A549 (cell line): Measurements from ENCODE around the gene RELL1. TPM values are rescaled to one million over a fixed set of nuclear protein-coding genes. Genes with fewer than 3 reads are reported as not detected.

Source experiments
- ATAC-seq, 2 experiments: fragments of 200-7000 bp in 1 of 2; fragments of >200 bp in 1 of 2; cut with Nextera tagmentation in 1 of 2; cut with Tn5 transposase in 1 of 2; 3 replicates each; pipeline versions ENCODE4 v1.8.0 to v1.9.1; 2018 to 2020; ENCODE audit warnings: mild to moderate bottlenecking in 1 of 2, moderate library complexity in 1 of 2
- CTCF ChIA-PET: fragments of 300-600 bp; sonication (Branson Sonifier 250); formaldehyde crosslinking; extraction: SDS; loops from one replicate; lab custom pipeline; 2021; ENCODE audit warnings: antibody characterized with exemption, inconsistent platforms; lab: Yijun Ruan, JAX
- POLR2A ChIA-PET: fragments of 350-600 bp; formaldehyde crosslinking; extraction: SDS; loops from one replicate; lab custom pipeline; 2021; ENCODE audit warnings: antibody characterized with exemption, inconsistent platforms; lab: Yijun Ruan, JAX
- DNase-seq, 2 experiments: peaks; one replicate each; pipeline versions ENCODE4 v3.0.0 to v3.0.0-alpha.2; 2011 to 2016; ENCODE audit warnings: low read depth in 1 of 2, low spot score in 1 of 2
- FAIRE-seq: peaks from 2 replicates; lab custom pipeline; 2011; peaks lifted over from hg19 to GRCh38; lab: Jason Lieb, UNC
- H3K27ac ChIP-seq, 2 experiments: fragments of >200 bp; sonication (Bioruptor Twin); formaldehyde crosslinking; 3 replicates each; pipeline ENCODE4 v1.5.1; 2016 to 2017
- H3K4me1 ChIP-seq: fragments of >200 bp; sonication (Bioruptor Twin); formaldehyde crosslinking; 3 replicates; pipeline ENCODE4 v1.6.1; 2016
- H3K4me2 ChIP-seq: fragments of >200 bp; sonication (Bioruptor Twin); formaldehyde crosslinking; 3 replicates; pipeline ENCODE4 v1.6.1; 2016
- H3K4me3 ChIP-seq: fragments of >200 bp; sonication (Bioruptor Twin); formaldehyde crosslinking; 3 replicates; pipeline ENCODE4 v1.5.1; 2016
- H3K9me3 ChIP-seq: fragments of >200 bp; sonication (Bioruptor Twin); formaldehyde crosslinking; 3 replicates; pipeline ENCODE4 v1.6.1; 2016
- BCL3 ChIP-seq: fragments of >200 bp; sonication (Bioruptor Twin); formaldehyde crosslinking; IDR thresholded peaks from 3 replicates; pipeline ENCODE4 v1.6.1; 2016
- BHLHE40 ChIP-seq: IDR thresholded peaks from 2 replicates; pipeline ENCODE4 v1.6.1; 2012; ENCODE audit warnings: low read depth, low read length, inconsistent platforms
- CBX2 ChIP-seq: fragments of 200-600 bp; sonication (generic); IDR thresholded peaks from 2 replicates; pipeline ENCODE4 v1.6.1; 2016; ENCODE audit warnings: low read depth, mild to moderate bottlenecking, borderline replicate concordance
- CBX8 ChIP-seq: fragments of 200-600 bp; sonication (generic); IDR thresholded peaks from 2 replicates; pipeline ENCODE4 v1.6.1; 2016
- CEBPB ChIP-seq, 2 experiments: fragments of >200 bp in 1 of 2; sonication (Bioruptor Twin) in 1 of 2; formaldehyde crosslinking in 1 of 2; IDR thresholded peaks; 2 replicates each; pipeline ENCODE4 v1.6.1; 2012 to 2016
- CHD4 ChIP-seq: fragments of 200-600 bp; sonication (generic); IDR thresholded peaks from 2 replicates; pipeline ENCODE4 v1.6.1; 2016; ENCODE audit warnings: antibody characterized with exemption, mild to moderate bottlenecking, borderline replicate concordance
- CTCF ChIP-seq: fragments of >200 bp; sonication (Bioruptor Twin); formaldehyde crosslinking; IDR thresholded peaks from 3 replicates; pipeline ENCODE4 v1.5.1; 2016
- EP300 ChIP-seq, 2 experiments: fragments of >200 bp; sonication (Bioruptor Twin); formaldehyde crosslinking; IDR thresholded peaks; 2 replicates in 1 of 2; 3 replicates in 1 of 2; pipeline ENCODE4 v1.6.1; 2016 to 2017
- FOSL2 ChIP-seq, 2 experiments: fragments of 450-650 bp in 1 of 2; fragments of >200 bp in 1 of 2; sonication (Bioruptor Twin) in 1 of 2; formaldehyde crosslinking; IDR thresholded peaks; 2 replicates each; pipeline versions ENCODE4 v1.5.0 to v1.6.1; 2016 to 2020; ENCODE audit warnings: mild to moderate bottlenecking in 1 of 2, moderate library complexity in 1 of 2
- HOXA7 ChIP-seq: fragments of 250-450 bp; sonication (Bioruptor Pico); IDR thresholded peaks from 2 replicates; pipeline ENCODE4 v1.5.0; 2020; ENCODE audit warnings: mild to moderate bottlenecking, moderate library complexity
- HOXB5 ChIP-seq: fragments of 250-450 bp; sonication (Bioruptor Pico); IDR thresholded peaks from 2 replicates; pipeline ENCODE4 v1.5.0; 2020; ENCODE audit warnings: mild to moderate bottlenecking, moderate library complexity
- JUNB ChIP-seq: fragments of >200 bp; sonication (Bioruptor Twin); formaldehyde crosslinking; IDR thresholded peaks from 2 replicates; pipeline ENCODE4 v1.6.1; 2016
- NFE2L2 ChIP-seq: fragments of 150-350 bp; conservative IDR thresholded peaks from 2 replicates; pipeline ENCODE4 v1.6.1; 2014; ENCODE audit warnings: low read length
- NPAS2 ChIP-seq: fragments of 250-450 bp; sonication (Bioruptor Pico); IDR thresholded peaks from 2 replicates; pipeline ENCODE4 v1.8.0; 2022; ENCODE audit warnings: mild to moderate bottlenecking, moderate library complexity, borderline replicate concordance
- POLR2AphosphoS2 ChIP-seq: conservative IDR thresholded peaks from 2 replicates; pipeline ENCODE4 v1.6.1; 2012; ENCODE audit warnings: low read length, improper control_type of control experiment, inconsistent platforms
- RAD21 ChIP-seq, 2 experiments: fragments of >200 bp in 1 of 2; sonication (Bioruptor Twin) in 1 of 2; formaldehyde crosslinking in 1 of 2; IDR thresholded peaks in 1 of 2; conservative IDR thresholded peaks in 1 of 2; 2 replicates in 1 of 2; 3 replicates in 1 of 2; pipeline ENCODE4 v1.6.1; 2012 to 2018; ENCODE audit warnings: inconsistent platforms in 1 of 2
- ZC3H11A ChIP-seq: fragments of 450-650 bp; IDR thresholded peaks from 2 replicates; pipeline ENCODE4 v1.6.1; 2014; ENCODE audit warnings: antibody characterized with exemption, mild to moderate bottlenecking
- ZSCAN20 ChIP-seq: fragments of 250-450 bp; sonication (Bioruptor Pico); IDR thresholded peaks from 2 replicates; pipeline ENCODE4 v1.8.0; 2022; ENCODE audit warnings: mild to moderate bottlenecking, moderate library complexity
- WGBS: methylation state at CpG from one replicate; pipeline ENCODE4 v1.1.6; 2017; ENCODE audit errors: missing lambda C conversion rate; 5-methylcytosine and 5-hydroxymethylcytosine counted together
- polyA plus RNA-seq, 4 experiments: library from polyadenylated mRNA; depleted of rRNA in 3 of 4; stranded (reverse); fragments of >200 nt; fragmentation: RNase III in 1 of 4; extraction: RNeasy Plus Mini Kit Qiagen cat#74134 plus additional on column Dnase treatment in 1 of 4; gene quantifications; 2 replicates in 3 of 4; 3 replicates in 1 of 4; pipeline ENCODE4 v1.2.3, GENCODE V29; 2011 to 2017

RELL1 gene
- polyA plus RNA-seq, 2 of the 4 experiments (the other 2 are of a cell fraction), result 5.0 to 9.6 TPM

GRCh38 chr4:37656649-37657048 lies 29.5 kb downstream of the RELL1 start:
- ChIA-PET POLR2A (no interaction called here), CTCF (no interaction called here)
- no peak for FAIRE-seq
- peaks cover 6% of the 10 kb centered on the region for H3K4me1 ChIP-seq
- 87% methylated on average over 4 of the region's 4 CpGs for WGBS
- no peak for DNase-seq
- peaks cover 4% of the 10 kb centered on the region; the same call in 1 of the 3 replicates for H3K9me3 ChIP-seq
- no peak overlapping the region for H3K4me2 ChIP-seq
- H3K4me3 ChIP-seq, result no peak overlapping the region
- no peak for TF ChIP-seq NFE2L2
- TF ChIP-seq CTCF, result no peak
- no peak for TF ChIP-seq FOSL2 (IDR thresholded peaks at IDR 0.05)
- no peak for TF ChIP-seq FOSL2 (CRISPR knock-in tag; IDR thresholded peaks at IDR 0.05)
- no peak for TF ChIP-seq ZSCAN20 (CRISPR knock-in tag)
- no peak for TF ChIP-seq JUNB
- no peak for ATAC-seq
- no peak overlapping the region for H3K27ac ChIP-seq

- Histone ChIP-seq H3K4me3 (no peak overlapping the region), H3K4me1 (peaks cover 17% of the 10 kb centered on the region), H3K9me3 (peaks cover 4% of the 10 kb centered on the region; the same call in 1 of the 3 replicates), H3K4me2 (no peak overlapping the region), H3K27ac (no peak overlapping the region)
- POLR2A ChIA-PET, result no interaction called here
- FAIRE-seq, result no peak
- CTCF ChIA-PET, result interaction anchor here (0.6 to 1.2 kb wide), 3 partner anchors 10 to 49 kb away, joined by 3 to 4 read pairs (median 3); no protein-coding TSS in a partner anchor
- TF ChIP-seq CEBPB (IDR thresholded peaks at IDR 0.05), result no peak
- no peak for TF ChIP-seq RAD21 (conservative IDR thresholded peaks at IDR 0.05 in 1 of 2, IDR thresholded peaks at IDR 0.05 in 1 of 2)
- no peak for TF ChIP-seq CBX2
- no peak for TF ChIP-seq HOXA7
- no peak for TF ChIP-seq POLR2AphosphoS2
- TF ChIP-seq ZC3H11A, result no peak
- TF ChIP-seq BHLHE40, result no peak
- no peak for TF ChIP-seq CHD4
- TF ChIP-seq CBX8, result no peak
- no peak for TF ChIP-seq BCL3
- no peak for TF ChIP-seq EP300 (IDR thresholded peaks at IDR 0.05)
- TF ChIP-seq NPAS2 (CRISPR knock-in tag), result no peak
- TF ChIP-seq HOXB5 (CRISPR knock-in tag), result no peak
- no peak for TF ChIP-seq CTCF
- DNase-seq, result no peak
- WGBS, result 78% methylated on average over 1 of the region's 1 CpG
- ATAC-seq, result no peak
Observed at GRCh38 chr4:37653601-37654000, 32.6 kb downstream of the RELL1 start.
